CD4-positive, alpha-beta T cell (primary cell): ENCODE results near the gene MMAA. TPM values are rescaled to one million over a fixed set of nuclear protein-coding genes. Genes with fewer than 3 reads are reported as not detected.

Source experiments
- ATAC-seq: fragments of 200-7000 bp; cut with Tn5 transposase; one replicate; pipeline ENCODE4 v1.10.0; 2022; ENCODE audit warnings: mild to moderate bottlenecking; ENCODE audit not compliant: poor library complexity
- CTCF ChIA-PET: fragments of 350-600 bp; sonication (Branson Sonifier 250); formaldehyde crosslinking; loops from one replicate; lab custom pipeline; 2021; ENCODE audit warnings: antibody characterized with exemption, inconsistent platforms; lab: Charles Lee
- POLR2A ChIA-PET: fragments of 350-600 bp; sonication (Branson Sonifier 250); formaldehyde crosslinking; loops from one replicate; lab custom pipeline; 2021; ENCODE audit warnings: antibody characterized with exemption, inconsistent platforms; lab: Charles Lee
- DNase-seq, 14 experiments: peaks; one replicate each; pipeline ENCODE4 v3.0.0-alpha.2; 2013 to 2020; ENCODE audit warnings: mixed read lengths in 2 of 14
- H3K27ac ChIP-seq, 2 donors: one replicate each; pipeline versions ENCODE4 v1.5.1 to v1.7.0; 2013; ENCODE audit warnings: low read length in 2 of 2, low read depth in 1 of 2, mild to moderate bottlenecking in 1 of 2
- H3K27me3 ChIP-seq, 2 experiments: 1 replicate in 1 of 2; 2 replicates in 1 of 2; pipeline versions ENCODE4 v1.6.1 to v1.7.0; 2013; ENCODE audit warnings: low read length in 2 of 2, control low read depth in 1 of 2, mild to moderate bottlenecking in 1 of 2, moderate library complexity in 1 of 2; ENCODE audit not compliant: insufficient read depth in 2 of 2, control insufficient read depth in 1 of 2
- H3K36me3 ChIP-seq: one replicate; pipeline ENCODE4 v1.6.1; 2013; ENCODE audit warnings: low read length, control low read depth; ENCODE audit not compliant: insufficient read depth
- H3K4me1 ChIP-seq: one replicate; pipeline ENCODE4 v1.6.1; 2013; ENCODE audit warnings: low read length, control low read depth; ENCODE audit not compliant: insufficient read depth
- H3K4me3 ChIP-seq: one replicate; pipeline ENCODE4 v1.5.1; 2013; ENCODE audit warnings: mild to moderate bottlenecking, low read length, moderate library complexity
- H3K9me3 ChIP-seq, 2 experiments: 1 replicate in 1 of 2; 2 replicates in 1 of 2; pipeline versions ENCODE4 v1.6.1 to v1.7.0; 2013; ENCODE audit warnings: low read length in 2 of 2, mild to moderate bottlenecking in 2 of 2, control low read depth in 1 of 2, moderate library complexity in 1 of 2; ENCODE audit not compliant: control insufficient read depth in 1 of 2, insufficient read depth in 1 of 2
- H3K27ac Mint-ChIP-seq: one replicate; pipeline ENCODE4 v1.8.0; 2020; ENCODE audit warnings: mixed read lengths
- H3K27me3 Mint-ChIP-seq: one replicate; pipeline ENCODE4 v1.8.0; 2021; ENCODE audit warnings: mixed read lengths
- H3K36me3 Mint-ChIP-seq: one replicate; pipeline ENCODE4 v1.8.0; 2021; ENCODE audit warnings: low read depth, mixed read lengths
- H3K4me1 Mint-ChIP-seq: one replicate; pipeline ENCODE4 v1.8.0; 2021; ENCODE audit warnings: low read depth, mixed read lengths
- H3K4me3 Mint-ChIP-seq: one replicate; pipeline ENCODE4 v1.8.0; 2020; ENCODE audit warnings: mild to moderate bottlenecking, mixed read lengths
- H3K9me3 Mint-ChIP-seq: one replicate; pipeline ENCODE4 v1.8.0; 2020; ENCODE audit warnings: mixed read lengths
- intact Hi-C, 2 experiments: fragments of 100-400 bp; cut with DNase I in 1 of 2; cut with micrococcal nuclease in 1 of 2; formaldehyde crosslinking; loops; one replicate each; pipeline versions ENCODE4 v1.15.1 to v1.9.0; 2023 to 2025; cut with DNase I, micrococcal nuclease
- total RNA-seq, 174 experiments: library from RNA in 2 of 174; stranded (reverse) in 2 of 174; gene quantifications; one replicate each; pipeline ENCODE4 v1.2.3 and lab custom pipeline; 2021 to 2026
- TF ChIP-seq, protein P1 (sequence below): fragments of 200-600 bp; IDR thresholded peaks from one replicate; pipeline ENCODE4 v1.8.0; 2022; ENCODE audit warnings: antibody characterized with exemption, mild to moderate bottlenecking

The MMAA gene
- total RNA-seq, 2 experiments from 2014 or later = 7.0 to 7.2 TPM

DNA sequence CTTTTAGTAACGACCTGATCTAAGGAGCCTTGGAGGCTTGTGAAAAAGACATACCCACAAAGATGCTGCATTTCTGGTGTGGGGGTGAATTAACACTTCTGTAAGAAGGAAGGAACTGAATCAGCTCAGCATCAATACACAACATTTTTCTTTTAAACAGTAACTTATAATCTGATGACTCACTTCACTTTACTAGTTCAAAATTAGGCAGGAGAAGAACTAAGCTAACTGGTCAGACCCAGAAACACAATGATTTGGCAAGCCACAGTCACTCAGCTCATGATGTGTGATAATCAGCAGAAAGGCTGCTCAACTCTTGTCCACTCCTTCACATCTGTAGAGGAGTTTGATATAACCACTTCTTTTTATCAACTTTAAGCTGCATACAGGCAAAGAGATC is 4.6 kb downstream of the MMAA start:
- no peak for ATAC-seq
- POLR2A ChIA-PET = interaction anchor here (0.7 kb wide), 1 partner anchor 283 kb away, joined by 3 read pairs; no protein-coding TSS in a partner anchor
- Histone ChIP-seq H3K9me3 (no peaks in the 10 kb centered on the region), H3K4me1 (peaks cover 8% of the 10 kb centered on the region), H3K36me3 (no peaks in the 10 kb centered on the region), H3K4me3 (no peak overlapping the region), H3K27ac (no peak overlapping the region), H3K27me3 (no peaks in the 10 kb centered on the region)
- CTCF ChIA-PET = no interaction called here
- peak in 1 of 14 experiments; percentile 25 for DNase-seq
- TF ChIP-seq, protein P1, sequence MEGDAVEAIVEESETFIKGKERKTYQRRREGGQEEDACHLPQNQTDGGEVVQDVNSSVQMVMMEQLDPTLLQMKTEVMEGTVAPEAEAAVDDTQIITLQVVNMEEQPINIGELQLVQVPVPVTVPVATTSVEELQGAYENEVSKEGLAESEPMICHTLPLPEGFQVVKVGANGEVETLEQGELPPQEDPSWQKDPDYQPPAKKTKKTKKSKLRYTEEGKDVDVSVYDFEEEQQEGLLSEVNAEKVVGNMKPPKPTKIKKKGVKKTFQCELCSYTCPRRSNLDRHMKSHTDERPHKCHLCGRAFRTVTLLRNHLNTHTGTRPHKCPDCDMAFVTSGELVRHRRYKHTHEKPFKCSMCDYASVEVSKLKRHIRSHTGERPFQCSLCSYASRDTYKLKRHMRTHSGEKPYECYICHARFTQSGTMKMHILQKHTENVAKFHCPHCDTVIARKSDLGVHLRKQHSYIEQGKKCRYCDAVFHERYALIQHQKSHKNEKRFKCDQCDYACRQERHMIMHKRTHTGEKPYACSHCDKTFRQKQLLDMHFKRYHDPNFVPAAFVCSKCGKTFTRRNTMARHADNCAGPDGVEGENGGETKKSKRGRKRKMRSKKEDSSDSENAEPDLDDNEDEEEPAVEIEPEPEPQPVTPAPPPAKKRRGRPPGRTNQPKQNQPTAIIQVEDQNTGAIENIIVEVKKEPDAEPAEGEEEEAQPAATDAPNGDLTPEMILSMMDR = no peak
- H3K4me1 Mint-ChIP-seq = peaks cover 39% of the 10 kb centered on the region
- H3K9me3 Mint-ChIP-seq = no peaks in the 10 kb centered on the region
- intact Hi-C loops = loop anchor here in 1 of 2 experiments (5.0 kb wide), 2 partner anchors 313 to 553 kb away; partner anchors contain the start of genes LSM6 and ZNF827
- H3K27ac Mint-ChIP-seq = no peak overlapping the region
- H3K4me3 Mint-ChIP-seq = no peak overlapping the region
- peaks cover 20% of the 10 kb centered on the region for H3K36me3 Mint-ChIP-seq
- H3K27me3 Mint-ChIP-seq = no peaks in the 10 kb centered on the region

DNA sequence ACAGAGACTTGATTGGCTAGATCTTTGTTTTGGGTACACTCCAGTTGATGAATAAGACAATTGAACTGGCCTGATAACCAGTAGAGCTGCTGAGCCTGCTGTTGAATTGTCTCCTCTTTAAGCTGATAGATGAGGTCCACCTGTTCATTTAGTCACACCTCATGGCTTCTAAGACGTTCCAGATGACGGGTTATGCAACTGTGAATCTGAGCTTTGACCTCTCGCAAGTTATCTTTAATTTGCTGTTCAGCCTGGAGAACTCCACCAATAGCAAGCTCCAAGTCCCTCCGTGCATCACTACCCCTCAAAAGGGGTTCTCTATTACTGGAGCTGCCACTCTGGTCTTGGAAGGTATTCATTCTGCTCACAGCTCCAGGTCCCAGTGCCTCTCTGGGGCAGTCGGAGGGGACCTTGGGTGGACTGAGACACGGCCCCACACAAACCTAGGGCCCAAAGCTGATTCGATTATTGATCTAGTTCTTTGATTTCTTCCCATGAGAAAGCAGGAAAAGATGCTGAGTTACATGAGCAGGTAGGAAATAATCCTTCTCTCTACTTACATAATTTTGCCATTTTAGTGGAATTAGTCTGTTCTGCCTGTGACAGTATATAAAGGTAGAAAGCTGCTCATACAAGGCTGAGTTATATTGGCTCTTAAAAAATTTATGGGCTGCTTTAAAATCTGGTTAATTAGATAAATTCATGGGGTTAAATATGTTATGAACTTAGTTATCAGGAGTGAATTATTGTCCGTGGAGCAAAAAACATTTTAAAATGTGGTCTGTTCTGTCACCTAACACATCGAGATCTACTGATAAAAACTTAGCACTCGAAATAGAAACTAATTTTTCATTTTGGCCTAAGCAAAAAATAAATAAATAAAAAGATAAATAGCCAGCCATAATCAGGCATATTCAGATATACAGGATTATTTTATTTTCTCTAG is 6.8 kb downstream of the MMAA start:
- Histone ChIP-seq H3K9me3 (no peaks in the 10 kb centered on the region), H3K4me1 (peaks cover 4% of the 10 kb centered on the region), H3K27ac (no peak overlapping the region), H3K36me3 (no peaks in the 10 kb centered on the region), H3K27me3 (no peaks in the 10 kb centered on the region), H3K4me3 (no peak overlapping the region)
- ChIA-PET CTCF (no interaction called here), POLR2A (no interaction called here)
- Mint-ChIP-seq H3K27ac (no peak overlapping the region), H3K4me3 (no peak overlapping the region), H3K36me3 (peaks cover 18% of the 10 kb centered on the region), H3K9me3 (no peaks in the 10 kb centered on the region), H3K27me3 (no peaks in the 10 kb centered on the region), H3K4me1 (peaks cover 21% of the 10 kb centered on the region)
- DNase-seq (peak in 1 of 14 experiments; percentile 27), ATAC-seq (no peak)
- intact Hi-C loops = no loop called here
- TF ChIP-seq, protein P1 = no peak

DNA sequence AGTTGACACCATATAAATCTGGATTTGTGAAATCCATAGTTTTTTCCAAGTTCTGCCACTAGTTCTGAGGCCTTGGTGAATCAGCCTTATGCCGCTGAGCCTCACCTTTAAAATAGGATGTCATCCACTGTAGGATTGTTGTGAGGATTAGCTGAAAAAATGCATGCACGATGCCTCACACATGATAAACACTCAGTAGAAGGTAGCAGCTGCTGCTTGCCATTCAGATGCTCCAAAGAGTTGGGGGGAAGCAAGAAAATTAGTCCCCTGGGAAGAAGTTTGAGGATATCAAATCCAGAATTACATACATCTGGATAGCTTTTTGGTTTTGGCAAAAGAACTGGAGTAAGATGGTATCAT is 7.4 kb downstream of the MMAA start:
- H3K9me3 ChIP-seq = no peaks in the 10 kb centered on the region
- TF ChIP-seq, protein P1 = no peak
- H3K4me3 Mint-ChIP-seq = no peak overlapping the region
- no peak for ATAC-seq
- H3K36me3 Mint-ChIP-seq = peaks cover 18% of the 10 kb centered on the region
- no peak overlapping the region for H3K4me3 ChIP-seq
- H3K27me3 Mint-ChIP-seq = no peaks in the 10 kb centered on the region
- no peaks in the 10 kb centered on the region for H3K9me3 Mint-ChIP-seq
- H3K36me3 ChIP-seq = no peaks in the 10 kb centered on the region
- intact Hi-C loops = no loop called here
- H3K4me1 ChIP-seq = peaks cover 4% of the 10 kb centered on the region
- peaks cover 21% of the 10 kb centered on the region for H3K4me1 Mint-ChIP-seq
- no peaks in the 10 kb centered on the region for H3K27me3 ChIP-seq
- DNase-seq = no peak
- no peak overlapping the region for H3K27ac ChIP-seq
- H3K27ac Mint-ChIP-seq = no peak overlapping the region
- CTCF ChIA-PET = no interaction called here
- POLR2A ChIA-PET = no interaction called here
